ELF-1 (cell line): ENCODE results near the gene GPR139.

Experiments used
- DNase-seq: peaks from one replicate; pipeline ENCODE4 v3.0.0-alpha.2; 2016; ENCODE audit warnings: low read depth, low spot score

The GPR139 gene

GRCh38 chr16:20056436-20056835 is 17.3 kb downstream of the GPR139 start:
- no peak for DNase-seq

GRCh38 chr16:20053336-20053735 is 20.4 kb downstream of the GPR139 start:
- no peak for DNase-seq

GRCh38 chr16:20051611-20052010 is 22.1 kb downstream of the GPR139 start:
- no peak for DNase-seq

- DNase-seq, result no peak
Measured at GRCh38 chr16:20051147-20051546, 22.5 kb downstream of the GPR139 start.

- peak; percentile 10 for DNase-seq
Measured at GRCh38 chr16:20049831-20050230, 23.9 kb downstream of the GPR139 start.

GRCh38 chr16:20045886-20046285 is 27.8 kb downstream of the GPR139 start:
- no peak for DNase-seq

GRCh38 chr16:20042848-20043247 is 30.8 kb downstream of the GPR139 start:
- peak; percentile 14 for DNase-seq

- no peak for DNase-seq
Measured at GRCh38 chr16:20041924-20042596, 31.6 kb downstream of the GPR139 start.

- DNase-seq, result no peak
Measured at GRCh38 chr16:20040011-20040410, 33.7 kb downstream of the GPR139 start.

- no peak for DNase-seq
Measured at GRCh38 chr16:20029611-20030010, 44.1 kb downstream of the GPR139 start.

GRCh38 chr16:20026361-20027072 is 47.2 kb downstream of the GPR139 start:
- DNase-seq, result no peak

GRCh38 chr16:20023190-20023589 is 50.5 kb downstream of the GPR139 start:
- no peak for DNase-seq

- DNase-seq, result no peak
Measured at GRCh38 chr16:20020976-20021375, 52.7 kb downstream of the GPR139 start.

- no peak for DNase-seq
Measured at GRCh38 chr16:20020083-20020482, 53.6 kb downstream of the GPR139 start.

- no peak for DNase-seq
Measured at GRCh38 chr16:20016234-20016633, 57.5 kb downstream of the GPR139 start.

GRCh38 chr16:20004931-20005330 is 68.8 kb downstream of the GPR139 start:
- DNase-seq, result peak; percentile 45

- DNase-seq, result no peak
Measured at GRCh38 chr16:20002936-20003335, 70.8 kb downstream of the GPR139 start.

- no peak for DNase-seq
Measured at GRCh38 chr16:20001856-20002707, 71.6 kb downstream of the GPR139 start.

GRCh38 chr16:19997734-19998133 is 76.0 kb downstream of the GPR139 start:
- peak; percentile 23 for DNase-seq

GRCh38 chr16:19997264-19997663 is 76.4 kb downstream of the GPR139 start:
- DNase-seq, result peak; percentile 35

GRCh38 chr16:19994466-19995170 is 79.1 kb downstream of the GPR139 start:
- DNase-seq, result peak; percentile 4

GRCh38 chr16:19991614-19992013 is 82.1 kb downstream of the GPR139 start:
- peak; percentile 40 for DNase-seq
